HG03135 (cell line): ENCODE measurements around the gene HS3ST1.

ENCODE experiments used
- ATAC-seq: cut with Tn5 transposase; IDR thresholded peaks from one replicate; pipeline ENCODE4 v1.9.1; 2021; ENCODE audit warnings: mild to moderate bottlenecking, moderate library complexity; ENCODE audit not compliant: unreplicated experiment

Gene HS3ST1

GRCh38 chr4:11428231-11428898 lies at the start of gene HS3ST1:
HS3ST1 (minus strand) TSS chr4:11428894; CDS start chr4:11400005, 28,889 bp downstream.
- peak; percentile 43 for ATAC-seq

GRCh38 chr4:11475871-11476270 lies 47.2 kb upstream of the HS3ST1 start:
- no peak for ATAC-seq

- no peak for ATAC-seq
Measured at GRCh38 chr4:11474146-11474545, 45.5 kb upstream of the HS3ST1 start.

GRCh38 chr4:11472535-11472934 lies 43.8 kb upstream of the HS3ST1 start:
- ATAC-seq, result no peak

- ATAC-seq, result peak; percentile 62
Measured at GRCh38 chr4:11471618-11472017, 42.9 kb upstream of the HS3ST1 start.

GRCh38 chr4:11471046-11471441 lies 42.4 kb upstream of the HS3ST1 start:
- ATAC-seq, result no peak

- ATAC-seq, result peak; percentile 50
Measured at GRCh38 chr4:11470438-11471045, 41.8 kb upstream of the HS3ST1 start.

GRCh38 chr4:11469650-11470437 lies 41.1 kb upstream of the HS3ST1 start:
- peak; percentile 61 for ATAC-seq

- no peak for ATAC-seq
Measured at GRCh38 chr4:11468901-11469300, 40.2 kb upstream of the HS3ST1 start.

GRCh38 chr4:11467931-11468330 lies 39.2 kb upstream of the HS3ST1 start:
- no peak for ATAC-seq

GRCh38 chr4:11463707-11464106 lies 35.0 kb upstream of the HS3ST1 start:
- ATAC-seq, result no peak

GRCh38 chr4:11456401-11456800 lies 27.7 kb upstream of the HS3ST1 start:
- ATAC-seq, result no peak

- no peak for ATAC-seq
Measured at GRCh38 chr4:11455201-11455835, 26.6 kb upstream of the HS3ST1 start.

- no peak for ATAC-seq
Measured at GRCh38 chr4:11451716-11452115, 23.0 kb upstream of the HS3ST1 start.

- no peak for ATAC-seq
Measured at GRCh38 chr4:11446155-11446811, 17.6 kb upstream of the HS3ST1 start.

GRCh38 chr4:11441194-11441556 lies 12.5 kb upstream of the HS3ST1 start:
- no peak for ATAC-seq

GRCh38 chr4:11440481-11441193 lies 11.9 kb upstream of the HS3ST1 start:
- ATAC-seq, result no peak

- no peak for ATAC-seq
Measured at GRCh38 chr4:11439836-11440235, 11.1 kb upstream of the HS3ST1 start.

- ATAC-seq, result no peak
Measured at GRCh38 chr4:11438647-11439046, 10.0 kb upstream of the HS3ST1 start.

- no peak for ATAC-seq
Measured at GRCh38 chr4:11436673-11437072, 8.0 kb upstream of the HS3ST1 start.
